Tibial nerve (tissue), 4 donors: ENCODE results near the gene COQ8A. TPM values are rescaled to one million over a fixed set of nuclear protein-coding genes. Genes with fewer than 3 reads are reported as not detected.

ENCODE experiments used
- DNase-seq, 2 donors: peaks; one replicate each; pipeline ENCODE4 v3.0.0-alpha.2; 2019; ENCODE audit warnings: low spot score in 2 of 2
- H3K27ac ChIP-seq, 4 donors: fragments of 200-600 bp; sonication (generic) in 3 of 4; one replicate each; pipeline ENCODE4 v1.5.1; 2017 to 2019; ENCODE audit warnings: mild to moderate bottlenecking in 1 of 4
- H3K27me3 ChIP-seq, 2 donors: fragments of 200-600 bp; sonication (generic) in 1 of 2; one replicate each; pipeline versions ENCODE4 v1.5.1 to v1.6.0; 2017 to 2019
- H3K36me3 ChIP-seq, 3 donors: fragments of 200-600 bp; sonication (generic); one replicate each; pipeline ENCODE4 v1.5.1; 2018 to 2019
- H3K4me1 ChIP-seq, 4 donors: fragments of 200-600 bp; sonication (generic) in 3 of 4; one replicate each; pipeline ENCODE4 v1.5.1; 2017 to 2019
- H3K4me3 ChIP-seq, 4 donors: fragments of 200-600 bp; sonication (generic) in 3 of 4; one replicate each; pipeline ENCODE4 v1.5.1; 2017 to 2019; ENCODE audit warnings: mild to moderate bottlenecking in 1 of 4, moderate library complexity in 1 of 4
- H3K9me3 ChIP-seq, 4 donors: fragments of 200-600 bp; sonication (generic) in 3 of 4; one replicate each; pipeline ENCODE4 v1.5.1; 2017 to 2019
- CTCF ChIP-seq, 5 experiments: fragments of 200-600 bp in 3 of 5; fragments of 450-650 bp in 2 of 5; sonication (generic) in 3 of 5; IDR thresholded peaks; one replicate each; pipeline ENCODE4 v1.5.1; 2016 to 2019; ENCODE audit warnings: antibody characterized with exemption in 5 of 5, mild to moderate bottlenecking in 3 of 5, moderate library complexity in 2 of 5
- EP300 ChIP-seq, 2 donors: sonication (generic); formaldehyde crosslinking; IDR thresholded peaks; one replicate each; pipeline ENCODE4 v1.6.1; 2017; ENCODE audit warnings: antibody characterized with exemption in 2 of 2, mild to moderate bottlenecking in 1 of 2
- POLR2A ChIP-seq, 2 donors: fragments of 450-650 bp; IDR thresholded peaks; one replicate each; pipeline ENCODE4 v1.6.1; 2017; ENCODE audit warnings: antibody characterized with exemption in 2 of 2, mild to moderate bottlenecking in 2 of 2, moderate library complexity in 2 of 2
- WGBS, 2 donors: methylation state at CpG; one replicate each; pipeline ENCODE4 v1.1.5; 2018; 5-methylcytosine and 5-hydroxymethylcytosine counted together
- total RNA-seq, 4 donors: library from RNA; depleted of rRNA; stranded (reverse); fragments of >200 nt; gene quantifications; one replicate each; pipeline ENCODE4 v1.1.0, GENCODE V29; 2016

Gene COQ8A
- total RNA-seq, 4 donors from 2014 or later = 39.9 to 60.7 (median 55.5) TPM

- Histone ChIP-seq H3K4me3 (no peak overlapping the region), H3K27ac (no peak overlapping the region), H3K27me3 (no peaks in the 10 kb centered on the region), H3K4me1 (no peaks in the 10 kb centered on the region), H3K9me3 (peaks cover 0 to 13% (median 2%) of the 10 kb centered on the region in 4 donors), H3K36me3 (peaks cover 0 to 98% (median 0%) of the 10 kb centered on the region in 3 donors)
- DNase-seq = no peak
- 86 to 97% methylated on average over 4 of the region's 4 CpGs for WGBS, 2 donors
- TF ChIP-seq CTCF (IDR thresholded peaks at IDR 0.05) = no peak
- TF ChIP-seq POLR2A (IDR thresholded peaks at IDR 0.05) = no peak
- no peak for TF ChIP-seq EP300 (IDR thresholded peaks at IDR 0.05)
These were observed 26.6 kb downstream of the COQ8A start for GRCh38 chr1:226966683-226967082.

- peaks cover 0 to 95% (median 0%) of the 10 kb centered on the region in 3 donors for H3K36me3 ChIP-seq
- H3K27me3 ChIP-seq = no peaks in the 10 kb centered on the region
- H3K27ac ChIP-seq = no peak overlapping the region
- no peaks in the 10 kb centered on the region for H3K4me1 ChIP-seq
- H3K4me3 ChIP-seq = no peak overlapping the region
- H3K9me3 ChIP-seq = peaks cover 0 to 19% (median 4%) of the 10 kb centered on the region in 4 donors
- DNase-seq = no peak
- TF ChIP-seq EP300 (IDR thresholded peaks at IDR 0.05) = no peak
- TF ChIP-seq CTCF (IDR thresholded peaks at IDR 0.05) = no peak
- TF ChIP-seq POLR2A (IDR thresholded peaks at IDR 0.05) = no peak
- WGBS, 2 donors = 84 to 85% methylated on average over 3 of the region's 3 CpGs
These were observed 27.6 kb downstream of the COQ8A start for GRCh38 chr1:226967665-226968064.

- TF ChIP-seq EP300 (IDR thresholded peaks at IDR 0.05) (no peak), POLR2A (IDR thresholded peaks at IDR 0.05) (no peak), CTCF (IDR thresholded peaks at IDR 0.05) (no peak)
- no peak for DNase-seq
- peaks cover 0 to 19% (median 4%) of the 10 kb centered on the region in 4 donors for H3K9me3 ChIP-seq
- 93 to 94% methylated on average over 1 of the region's 1 CpG for WGBS, 2 donors
- H3K4me1 ChIP-seq = peaks cover 5 to 28% (median 27%) of the 10 kb centered on the region in 4 donors
- H3K27me3 ChIP-seq = no peaks in the 10 kb centered on the region
- no peak overlapping the region for H3K4me3 ChIP-seq
- no peak overlapping the region for H3K27ac ChIP-seq
- peaks cover 0 to 57% (median 0%) of the 10 kb centered on the region in 3 donors for H3K36me3 ChIP-seq
These were observed 31.7 kb downstream of the COQ8A start for GRCh38 chr1:226971765-226972164.

GRCh38 chr1:226972931-226973330 is 32.8 kb downstream of the COQ8A start:
- Histone ChIP-seq H3K4me3 (no peak overlapping the region), H3K27ac (peak overlapping the region in 3 of 4 donors; percentile 65 to 87 (median 84)), H3K36me3 (peaks cover 0 to 57% (median 0%) of the 10 kb centered on the region in 3 donors), H3K27me3 (no peaks in the 10 kb centered on the region), H3K4me1 (peaks cover 5 to 28% (median 27%) of the 10 kb centered on the region in 4 donors), H3K9me3 (peaks cover 0 to 19% (median 4%) of the 10 kb centered on the region in 4 donors)
- WGBS, 2 donors = 90 to 97% methylated on average over 6 of the region's 6 CpGs
- DNase-seq = no peak
- no peak for TF ChIP-seq POLR2A (IDR thresholded peaks at IDR 0.05)
- no peak for TF ChIP-seq CTCF (IDR thresholded peaks at IDR 0.05)
- TF ChIP-seq EP300 (IDR thresholded peaks at IDR 0.05) = no peak

- WGBS, 2 donors = 88 to 94% methylated on average over 2 to 5 of the region's 5 CpGs
- DNase-seq = peak in 1 of 2 donors; percentile 29
- H3K27me3 ChIP-seq = no peaks in the 10 kb centered on the region
- H3K27ac ChIP-seq = peak overlapping the region; percentile 11 to 87 (median 74)
- H3K4me1 ChIP-seq = peaks cover 5 to 28% (median 27%) of the 10 kb centered on the region in 4 donors
- TF ChIP-seq CTCF (IDR thresholded peaks at IDR 0.05) (no peak), POLR2A (IDR thresholded peaks at IDR 0.05) (no peak), EP300 (IDR thresholded peaks at IDR 0.05) (no peak)
- peaks cover 0 to 57% (median 0%) of the 10 kb centered on the region in 3 donors for H3K36me3 ChIP-seq
- peaks cover 0 to 19% (median 4%) of the 10 kb centered on the region in 4 donors for H3K9me3 ChIP-seq
- no peak overlapping the region for H3K4me3 ChIP-seq
These were observed 33.3 kb downstream of the COQ8A start for GRCh38 chr1:226973371-226973897.
